GM21825 (cell line): ENCODE measurements around the gene TNKS1BP1.

Experiments
- ATAC-seq: cut with Tn5 transposase; IDR thresholded peaks from one replicate; pipeline ENCODE4 v1.9.1; 2021; ENCODE audit warnings: mild to moderate bottlenecking, moderate library complexity; ENCODE audit not compliant: unreplicated experiment

Gene TNKS1BP1

GRCh38 chr11:57262157-57262556, 62.6 kb downstream of the TNKS1BP1 start:
- no peak for ATAC-seq

GRCh38 chr11:57260937-57261783, 63.6 kb downstream of the TNKS1BP1 start:
- ATAC-seq, result no peak

- ATAC-seq, result no peak
Measured at GRCh38 chr11:57256119-57256518, 68.6 kb downstream of the TNKS1BP1 start.

- ATAC-seq, result no peak
Measured at GRCh38 chr11:57255618-57256017, 69.1 kb downstream of the TNKS1BP1 start.

GRCh38 chr11:57254631-57255030, 70.1 kb downstream of the TNKS1BP1 start:
- no peak for ATAC-seq

GRCh38 chr11:57251491-57252104, 73.2 kb downstream of the TNKS1BP1 start:
- ATAC-seq, result no peak

GRCh38 chr11:57251037-57251436, 73.7 kb downstream of the TNKS1BP1 start:
- no peak for ATAC-seq
